ENCODE data around the gene ZDHHC5. TPM values are rescaled to one million over a fixed set of nuclear protein-coding genes. Genes with fewer than 3 reads are reported as not detected.

The ZDHHC5 gene
- total and polyA plus RNA-seq, 2 of the 4 experiments (the other 2 are of a cell fraction), result 19.4 to 45.7 TPM

GRCh38 chr11:57626895-57627294 lies 41.0 kb upstream of the ZDHHC5 start:
- Histone ChIP-seq H3K4ac (ENCODE audit: low read depth, low read length) (no peak overlapping the region), H3K36me3 (ENCODE audit: control insufficient read depth, insufficient read depth, low read length) (no peaks in the 10 kb centered on the region), H2AK5ac (ENCODE audit: low read depth, low read length) (no peak overlapping the region), H4K8ac (ENCODE audit: low read depth in 2 of 2, low read length in 2 of 2) (no peak overlapping the region), H3K27me3 (ENCODE audit: control insufficient read depth, insufficient read depth, low read length) (peaks cover 11% of the 10 kb centered on the region), H3K9me1 (ENCODE audit: insufficient read depth, low read length) (no peaks in the 10 kb centered on the region), H3K18ac (ENCODE audit: low read depth, low read length) (no peak overlapping the region), H3K9me3 (ENCODE audit: control insufficient read depth, insufficient read depth, low read length) (no peaks in the 10 kb centered on the region), H3K9ac (ENCODE audit: low read depth, low read length) (no peak overlapping the region), H3K4me1 (ENCODE audit: control insufficient read depth, insufficient read depth, low read length) (no peaks in the 10 kb centered on the region), H3K23ac (ENCODE audit: low read depth, low read length) (no peak overlapping the region), H3K4me2 (ENCODE audit: low read depth, low read length) (no peak overlapping the region), H4K91ac (ENCODE audit: insufficient read depth, low read depth, low read length) (no peak overlapping the region), H4K5ac (ENCODE audit: low read depth, low read length) (no peak overlapping the region), H2BK120ac (ENCODE audit: low read depth, low read length) (no peak overlapping the region), H3K27ac (ENCODE audit: insufficient read depth, low read length) (no peak overlapping the region), H4K20me1 (ENCODE audit: insufficient read depth, low read length) (no peaks in the 10 kb centered on the region), H2AK9ac (replicated peaks; ENCODE audit: low read depth, low read length, poor library complexity) (no peak overlapping the region), H2AFZ (replicated peaks; ENCODE audit: low read length, poor library complexity) (no peak overlapping the region), H2BK15ac (ENCODE audit: low read depth, low read length) (no peak overlapping the region), H3K56ac (ENCODE audit: extremely low read depth, insufficient read depth, low read length) (no peak overlapping the region), H3K4me3 (ENCODE audit: insufficient read depth, low read depth, low read length) (no peak overlapping the region), H3K79me1 (ENCODE audit: low read depth in 1 of 2, low read length in 2 of 2) (no peaks in the 10 kb centered on the region), H3K14ac (replicated peaks; ENCODE audit: low read depth, low read length) (no peak overlapping the region), H2BK20ac (ENCODE audit: low read depth, low read length) (no peak overlapping the region), H2BK5ac (ENCODE audit: low read depth, low read length, poor library complexity, severe bottlenecking) (no peak overlapping the region)
- ATAC-seq (ENCODE audit: low read depth) (no peak), DNase-seq (no peak)
- no TSS peak for BruUV-seq (replicated peaks)
- intact Hi-C loops (cut with micrococcal nuclease) (no loop called here), in situ Hi-C loops (cut with MboI; ENCODE audit: low sequenced_read_pairs) (no loop called here), dilution Hi-C loops (cut with HindIII; ENCODE audit: low sequenced_read_pairs, unreplicated experiment) (no loop called here)
- no CpG with 5 or more reads among the region's 1 CpG for whole genome bisulfite sequencing, 2 experiments (ENCODE audit: extremely low coverage in 2 of 2, insufficient read length in 1 of 2)
- ChIA-PET POLR2A (ENCODE audit: unreplicated experiment) (no interaction called here), CTCF (no interaction called here)
- TF ChIP-seq NFE2L2 (IDR thresholded peaks at IDR 0.05; ENCODE audit: low read depth, low read length) (no peak), CTCF (conservative IDR thresholded peaks at IDR 0.05; ENCODE audit: low read depth, low read length) (no peak), RFX5 (IDR thresholded peaks at IDR 0.05; ENCODE audit: low read depth, low read length) (no peak), CEBPB (IDR thresholded peaks at IDR 0.05; ENCODE audit: low read depth, low read length) (no peak), FOS (IDR thresholded peaks at IDR 0.05; ENCODE audit: low read depth, low read length) (no peak), BHLHE40 (IDR thresholded peaks at IDR 0.05; ENCODE audit: low read depth, low read length) (no peak), MXI1 (IDR thresholded peaks at IDR 0.05; ENCODE audit: borderline replicate concordance, low read depth, low read length) (no peak), ELK1 (IDR thresholded peaks at IDR 0.05; ENCODE audit: borderline replicate concordance, low read depth, low read length) (no peak)
